Osteocyte (in vitro differentiated cells): Measurements from ENCODE around the gene PLOD2. TPM values are rescaled to one million over a fixed set of nuclear protein-coding genes. Genes with fewer than 3 reads are reported as not detected.

Source experiments
- DNase-seq: peaks from one replicate; pipeline ENCODE4 v3.0.0; 2021; ENCODE audit warnings: mixed read lengths; ENCODE audit not compliant: unreplicated experiment; ENCODE audit errors: extremely low spot score
- H3K27ac Mint-ChIP-seq: one replicate; pipeline ENCODE4 v1.8.0; 2021; ENCODE audit warnings: mild to moderate bottlenecking, mixed read lengths; ENCODE audit not compliant: unreplicated experiment
- H3K27me3 Mint-ChIP-seq: one replicate; pipeline ENCODE4 v1.8.0; 2021; ENCODE audit warnings: mixed read lengths; ENCODE audit not compliant: unreplicated experiment
- H3K36me3 Mint-ChIP-seq: one replicate; pipeline ENCODE4 v1.8.0; 2021; ENCODE audit warnings: mixed read lengths; ENCODE audit not compliant: unreplicated experiment
- H3K4me1 Mint-ChIP-seq: one replicate; pipeline ENCODE4 v1.8.0; 2021; ENCODE audit warnings: mixed read lengths; ENCODE audit not compliant: unreplicated experiment
- H3K4me3 Mint-ChIP-seq: one replicate; pipeline ENCODE4 v1.8.0; 2021; ENCODE audit warnings: mild to moderate bottlenecking, moderate library complexity, mixed read lengths; ENCODE audit not compliant: unreplicated experiment
- H3K9me3 Mint-ChIP-seq: one replicate; pipeline ENCODE4 v1.8.0; 2021; ENCODE audit warnings: mixed read lengths; ENCODE audit not compliant: unreplicated experiment
- CTCF ChIP-seq: fragments of 200-600 bp; sonication (generic); IDR thresholded peaks from 2 replicates; pipeline ENCODE4 v1.5.0; 2021; ENCODE audit warnings: antibody characterized with exemption, mild to moderate bottlenecking, moderate library complexity
- total RNA-seq: library from RNA; stranded (reverse); gene quantifications from 2 replicates; pipeline ENCODE4 v1.2.1, GENCODE V29; 2021

The PLOD2 gene
- total RNA-seq, 1 donor from 2014 or later, result 96.1 TPM

GRCh38 chr3:146037697-146038096 lies 123.3 kb downstream of the PLOD2 start:
- H3K4me1 Mint-ChIP-seq, result no peaks in the 10 kb centered on the region
- no peak overlapping the region for H3K27ac Mint-ChIP-seq
- DNase-seq, result no peak
- no peak for TF ChIP-seq CTCF
- H3K9me3 Mint-ChIP-seq, result no peaks in the 10 kb centered on the region
- no peaks in the 10 kb centered on the region for H3K36me3 Mint-ChIP-seq
- peaks cover under 1% of the 10 kb centered on the region for H3K27me3 Mint-ChIP-seq
- H3K4me3 Mint-ChIP-seq, result no peak overlapping the region

GRCh38 chr3:146036281-146036680 lies 124.7 kb downstream of the PLOD2 start:
- Mint-ChIP-seq H3K36me3 (no peaks in the 10 kb centered on the region), H3K9me3 (peaks cover 6% of the 10 kb centered on the region), H3K27ac (no peak overlapping the region), H3K4me3 (no peak overlapping the region), H3K27me3 (peaks cover 9% of the 10 kb centered on the region), H3K4me1 (no peaks in the 10 kb centered on the region)
- DNase-seq, result no peak
- TF ChIP-seq CTCF, result no peak

- TF ChIP-seq CTCF, result no peak
- no peaks in the 10 kb centered on the region for H3K4me1 Mint-ChIP-seq
- peaks cover 12% of the 10 kb centered on the region for H3K27me3 Mint-ChIP-seq
- no peak for DNase-seq
- no peak overlapping the region for H3K4me3 Mint-ChIP-seq
- no peak overlapping the region for H3K27ac Mint-ChIP-seq
- no peaks in the 10 kb centered on the region for H3K36me3 Mint-ChIP-seq
- peaks cover 9% of the 10 kb centered on the region for H3K9me3 Mint-ChIP-seq
These were observed 125.6 kb downstream of the PLOD2 start for GRCh38 chr3:146035366-146035765.

GRCh38 chr3:146033950-146034349 lies 127.0 kb downstream of the PLOD2 start:
- DNase-seq, result no peak
- Mint-ChIP-seq H3K4me3 (no peak overlapping the region), H3K9me3 (peaks cover 14% of the 10 kb centered on the region), H3K4me1 (no peaks in the 10 kb centered on the region), H3K27ac (no peak overlapping the region), H3K27me3 (peaks cover 12% of the 10 kb centered on the region), H3K36me3 (no peaks in the 10 kb centered on the region)
- TF ChIP-seq CTCF, result no peak

- Mint-ChIP-seq H3K27ac (no peak overlapping the region), H3K36me3 (no peaks in the 10 kb centered on the region), H3K9me3 (peaks cover 11% of the 10 kb centered on the region), H3K4me3 (no peak overlapping the region), H3K27me3 (peaks cover 13% of the 10 kb centered on the region), H3K4me1 (no peaks in the 10 kb centered on the region)
- TF ChIP-seq CTCF, result peak; percentile 46
- DNase-seq, result no peak
These were observed 134.4 kb downstream of the PLOD2 start for GRCh38 chr3:146026547-146026946.
